ENCODE data around the gene ATP2B2. TPM values are rescaled to one million over a fixed set of nuclear protein-coding genes. Genes with fewer than 3 reads are reported as not detected.

ATP2B2 gene
- total RNA-seq, 2 donors from 2014 or later: 0.07 to 0.11 TPM

GRCh38 chr3:10515396-10515795, 10.0 kb upstream of the ATP2B2 start:
- no peak overlapping the region for H3K4me3 ChIP-seq
- no peaks in the 10 kb centered on the region for H3K36me3 ChIP-seq
- H3K9me3 ChIP-seq: no peaks in the 10 kb centered on the region
- H3K9ac ChIP-seq (ENCODE audit: low read depth in 2 of 2, low read length in 2 of 2): no peak overlapping the region
- H3K4me1 ChIP-seq: no peaks in the 10 kb centered on the region
- H3K27ac ChIP-seq: no peak overlapping the region
- H3K27me3 ChIP-seq: no peaks in the 10 kb centered on the region
- intact Hi-C loops (cut with DNase I): no loop called here
- DNase-seq: no peak
- TF ChIP-seq CTCF (IDR thresholded peaks at IDR 0.05): no peak

- Histone ChIP-seq H3K27ac (no peak overlapping the region), H3K4me1 (no peaks in the 10 kb centered on the region), H3K9ac (ENCODE audit: low read depth in 2 of 2, low read length in 2 of 2) (no peak overlapping the region), H3K27me3 (no peaks in the 10 kb centered on the region), H3K9me3 (no peaks in the 10 kb centered on the region), H3K4me3 (no peak overlapping the region), H3K36me3 (no peaks in the 10 kb centered on the region)
- TF ChIP-seq CTCF (IDR thresholded peaks at IDR 0.05): no peak
- intact Hi-C loops (cut with DNase I): no loop called here
- DNase-seq: no peak
Observed at GRCh38 chr3:10514407-10515069, 9.2 kb upstream of the ATP2B2 start.

DNA sequence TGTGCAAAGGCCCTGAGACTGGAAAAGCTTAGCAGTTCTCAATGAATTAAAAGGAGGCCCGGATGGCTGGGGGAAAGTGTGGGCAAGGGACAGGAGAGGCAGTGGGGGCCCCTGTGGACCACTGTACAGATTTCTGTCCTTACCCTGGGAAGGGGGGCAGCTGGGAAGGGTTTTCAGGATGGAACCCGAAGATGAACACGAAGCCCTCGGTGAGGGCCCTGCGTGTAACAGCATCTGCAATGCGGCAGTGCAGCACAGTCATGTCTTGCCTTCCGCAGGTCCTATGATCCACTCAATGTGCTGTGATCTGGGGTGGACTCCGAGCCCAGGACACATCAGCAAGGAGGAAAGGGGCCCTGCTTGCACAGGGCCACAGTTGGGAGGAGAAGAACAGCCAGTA, 7.9 kb upstream of the ATP2B2 start:
- DNase-seq: no peak
- no peaks in the 10 kb centered on the region for H3K4me1 ChIP-seq
- H3K27me3 ChIP-seq: no peaks in the 10 kb centered on the region
- no peak overlapping the region for H3K27ac ChIP-seq
- no peaks in the 10 kb centered on the region for H3K36me3 ChIP-seq
- intact Hi-C loops (cut with DNase I): no loop called here
- H3K4me3 ChIP-seq: no peak overlapping the region
- no peak for TF ChIP-seq CTCF (IDR thresholded peaks at IDR 0.05)
- no peaks in the 10 kb centered on the region for H3K9me3 ChIP-seq
- H3K9ac ChIP-seq (ENCODE audit: low read depth in 2 of 2, low read length in 2 of 2): no peak overlapping the region

DNA sequence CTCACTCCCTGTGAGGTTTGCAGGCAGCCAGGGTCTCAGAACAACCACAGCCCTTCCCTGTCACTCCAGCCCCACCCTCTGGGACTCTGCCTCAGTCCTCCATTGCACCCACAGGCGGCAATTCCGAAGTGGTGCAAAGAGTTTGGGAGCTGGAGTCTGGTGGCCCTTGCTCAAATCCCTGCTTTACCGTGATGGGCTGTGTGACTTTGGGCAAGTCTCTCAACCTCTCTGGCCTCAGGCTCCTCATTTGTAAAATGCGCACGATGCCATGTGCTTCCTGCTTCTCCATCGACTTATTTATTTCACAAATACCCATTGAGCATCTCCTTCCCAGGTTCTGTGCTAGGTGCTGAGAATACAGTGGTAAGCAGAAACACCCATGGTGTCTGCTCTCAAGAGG, 7.3 kb upstream of the ATP2B2 start:
- no peak for TF ChIP-seq CTCF (IDR thresholded peaks at IDR 0.05)
- Histone ChIP-seq H3K4me3 (no peak overlapping the region), H3K4me1 (no peaks in the 10 kb centered on the region), H3K9me3 (no peaks in the 10 kb centered on the region), H3K27ac (no peak overlapping the region), H3K27me3 (no peaks in the 10 kb centered on the region), H3K36me3 (no peaks in the 10 kb centered on the region), H3K9ac (ENCODE audit: low read depth in 2 of 2, low read length in 2 of 2) (no peak overlapping the region)
- DNase-seq: no peak
- intact Hi-C loops (cut with DNase I): no loop called here

DNA sequence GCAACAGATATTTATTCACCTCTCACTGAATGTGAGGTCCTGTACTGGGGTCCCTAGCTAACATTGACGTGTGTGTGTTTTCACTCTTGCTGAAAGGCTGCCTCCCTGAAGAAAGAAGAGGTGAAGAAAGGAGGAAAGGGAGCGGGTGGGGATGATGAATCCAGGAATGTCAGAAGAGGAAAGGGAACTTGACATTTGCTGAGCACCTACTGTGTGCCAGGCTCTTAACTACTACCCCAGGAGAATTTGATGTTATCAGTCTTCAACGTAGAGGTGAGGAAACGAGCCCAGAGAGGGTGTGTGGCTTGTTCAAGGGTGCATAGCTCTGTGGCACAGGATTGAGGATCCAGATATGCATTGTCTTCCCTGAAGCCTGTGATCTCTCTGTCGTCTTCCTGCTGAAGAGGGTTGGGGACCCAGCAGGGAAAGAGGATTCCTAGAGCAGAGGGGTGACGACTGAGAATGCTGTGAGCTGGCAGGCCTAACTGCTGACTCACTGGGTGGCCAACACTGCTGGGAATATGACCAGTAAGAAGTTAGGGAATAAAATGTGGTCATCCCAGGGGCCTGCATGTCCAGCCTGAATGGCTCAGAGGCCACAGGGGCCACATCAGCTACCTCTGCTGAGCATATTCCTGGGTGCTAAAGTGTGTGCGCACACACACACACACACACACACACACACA, 6.6 kb upstream of the ATP2B2 start:
- no peak for DNase-seq
- no peaks in the 10 kb centered on the region for H3K4me1 ChIP-seq
- no peaks in the 10 kb centered on the region for H3K36me3 ChIP-seq
- peaks cover 1% of the 10 kb centered on the region for H3K27me3 ChIP-seq
- TF ChIP-seq CTCF (IDR thresholded peaks at IDR 0.05): no peak
- intact Hi-C loops (cut with DNase I): no loop called here
- no peak overlapping the region for H3K4me3 ChIP-seq
- H3K27ac ChIP-seq: no peak overlapping the region
- H3K9ac ChIP-seq (ENCODE audit: low read depth in 2 of 2, low read length in 2 of 2): no peak overlapping the region
- no peaks in the 10 kb centered on the region for H3K9me3 ChIP-seq
